Measurements from ENCODE around the gene CR1. TPM values are rescaled to one million over a fixed set of nuclear protein-coding genes. Genes with fewer than 3 reads are reported as not detected.

The CR1 gene
- total and polyA plus RNA-seq, 2 of the 4 experiments (the other 2 are of a cell fraction): not detected

GRCh38 chr1:207493212-207493611 lies 2.7 kb upstream of the CR1 start:
- dilution Hi-C loops (cut with HindIII; ENCODE audit: low sequenced_read_pairs, unreplicated experiment) (no loop called here), in situ Hi-C loops (cut with MboI; ENCODE audit: low sequenced_read_pairs) (no loop called here), intact Hi-C loops (cut with micrococcal nuclease) (no loop called here)
- no peak overlapping the region for H2AK9ac ChIP-seq (replicated peaks; ENCODE audit: low read depth, low read length, poor library complexity)
- WGBS, 2 experiments (ENCODE audit: extremely low coverage in 2 of 2, insufficient read length in 1 of 2): 20% methylated on average over 1 of the region's 3 CpGs; no CpG with 5 or more reads in 1 of the 2 experiments
- H3K4me1 ChIP-seq (ENCODE audit: control insufficient read depth, insufficient read depth, low read length): no peaks in the 10 kb centered on the region
- H3K9me1 ChIP-seq (ENCODE audit: insufficient read depth, low read length): 0 out of 2 replicates have a peak, but pooled peaks cover 3% of the 10 kb centered on the region
- H4K20me1 ChIP-seq (ENCODE audit: insufficient read depth, low read length): no peaks in the 10 kb centered on the region
- DNase-seq (no peak), ATAC-seq (ENCODE audit: low read depth) (no peak)
- H2BK15ac ChIP-seq (ENCODE audit: low read depth, low read length): no peak overlapping the region
- no peak overlapping the region for H3K27ac ChIP-seq (ENCODE audit: insufficient read depth, low read length)
- no peaks in the 10 kb centered on the region for H3K9me3 ChIP-seq (ENCODE audit: control insufficient read depth, insufficient read depth, low read length)
- H2AK5ac ChIP-seq (ENCODE audit: low read depth, low read length): no peak overlapping the region
- H2BK20ac ChIP-seq (ENCODE audit: low read depth, low read length): no peak overlapping the region
- H3K9ac ChIP-seq (ENCODE audit: low read depth, low read length): no peak overlapping the region
- H2BK5ac ChIP-seq (ENCODE audit: low read depth, low read length, poor library complexity, severe bottlenecking): no peak overlapping the region
- no peak overlapping the region for H3K4me3 ChIP-seq (ENCODE audit: insufficient read depth, low read depth, low read length)
- H3K18ac ChIP-seq (ENCODE audit: low read depth, low read length): no peak overlapping the region
- no peaks in the 10 kb centered on the region for H3K79me1 ChIP-seq (ENCODE audit: low read depth in 1 of 2, low read length in 2 of 2)
- ChIA-PET POLR2A (ENCODE audit: unreplicated experiment) (interaction anchor here (0.7 kb wide), 1 partner anchor 25 kb away, joined by 3 read pairs; no protein-coding TSS in a partner anchor), CTCF (no interaction called here)
- no peak overlapping the region for H3K4ac ChIP-seq (ENCODE audit: low read depth, low read length)
- H3K56ac ChIP-seq (ENCODE audit: extremely low read depth, insufficient read depth, low read length): no peak overlapping the region
- H2AFZ ChIP-seq (replicated peaks; ENCODE audit: low read length, poor library complexity): no peak overlapping the region
- no peaks in the 10 kb centered on the region for H3K36me3 ChIP-seq (ENCODE audit: control insufficient read depth, insufficient read depth, low read length)
- H3K4me2 ChIP-seq (ENCODE audit: low read depth, low read length): no peak overlapping the region
- H4K8ac ChIP-seq (ENCODE audit: low read depth in 2 of 2, low read length in 2 of 2): no peak overlapping the region
- H3K23ac ChIP-seq (ENCODE audit: low read depth, low read length): no peak overlapping the region
- no peak overlapping the region for H4K91ac ChIP-seq (ENCODE audit: insufficient read depth, low read depth, low read length)
- H4K5ac ChIP-seq (ENCODE audit: low read depth, low read length): no peak overlapping the region
- no peak for TF ChIP-seq CHD1 (IDR thresholded peaks at IDR 0.05; ENCODE audit: low read depth, low read length)
- TF ChIP-seq FOS (IDR thresholded peaks at IDR 0.05; ENCODE audit: low read depth, low read length): no peak
- TF ChIP-seq, protein P1, sequence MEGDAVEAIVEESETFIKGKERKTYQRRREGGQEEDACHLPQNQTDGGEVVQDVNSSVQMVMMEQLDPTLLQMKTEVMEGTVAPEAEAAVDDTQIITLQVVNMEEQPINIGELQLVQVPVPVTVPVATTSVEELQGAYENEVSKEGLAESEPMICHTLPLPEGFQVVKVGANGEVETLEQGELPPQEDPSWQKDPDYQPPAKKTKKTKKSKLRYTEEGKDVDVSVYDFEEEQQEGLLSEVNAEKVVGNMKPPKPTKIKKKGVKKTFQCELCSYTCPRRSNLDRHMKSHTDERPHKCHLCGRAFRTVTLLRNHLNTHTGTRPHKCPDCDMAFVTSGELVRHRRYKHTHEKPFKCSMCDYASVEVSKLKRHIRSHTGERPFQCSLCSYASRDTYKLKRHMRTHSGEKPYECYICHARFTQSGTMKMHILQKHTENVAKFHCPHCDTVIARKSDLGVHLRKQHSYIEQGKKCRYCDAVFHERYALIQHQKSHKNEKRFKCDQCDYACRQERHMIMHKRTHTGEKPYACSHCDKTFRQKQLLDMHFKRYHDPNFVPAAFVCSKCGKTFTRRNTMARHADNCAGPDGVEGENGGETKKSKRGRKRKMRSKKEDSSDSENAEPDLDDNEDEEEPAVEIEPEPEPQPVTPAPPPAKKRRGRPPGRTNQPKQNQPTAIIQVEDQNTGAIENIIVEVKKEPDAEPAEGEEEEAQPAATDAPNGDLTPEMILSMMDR (conservative IDR thresholded peaks at IDR 0.05; ENCODE audit: low read depth, low read length): no peak
- no peak for TF ChIP-seq CEBPB (IDR thresholded peaks at IDR 0.05; ENCODE audit: low read depth, low read length)
- TF ChIP-seq NFE2L2 (IDR thresholded peaks at IDR 0.05; ENCODE audit: low read depth, low read length): no peak
- no peak for TF ChIP-seq POLR2A (IDR thresholded peaks at IDR 0.05; ENCODE audit: low read depth, low read length)
- no peak for TF ChIP-seq SMC3 (IDR thresholded peaks at IDR 0.05; ENCODE audit: low read depth, low read length)
- no peak for TF ChIP-seq MAFK (IDR thresholded peaks at IDR 0.05; ENCODE audit: low read depth, low read length)
- TF ChIP-seq, protein P2, sequence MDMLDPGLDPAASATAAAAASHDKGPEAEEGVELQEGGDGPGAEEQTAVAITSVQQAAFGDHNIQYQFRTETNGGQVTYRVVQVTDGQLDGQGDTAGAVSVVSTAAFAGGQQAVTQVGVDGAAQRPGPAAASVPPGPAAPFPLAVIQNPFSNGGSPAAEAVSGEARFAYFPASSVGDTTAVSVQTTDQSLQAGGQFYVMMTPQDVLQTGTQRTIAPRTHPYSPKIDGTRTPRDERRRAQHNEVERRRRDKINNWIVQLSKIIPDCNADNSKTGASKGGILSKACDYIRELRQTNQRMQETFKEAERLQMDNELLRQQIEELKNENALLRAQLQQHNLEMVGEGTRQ (IDR thresholded peaks at IDR 0.05; ENCODE audit: low read depth, low read length): no peak
- TF ChIP-seq RAD21 (IDR thresholded peaks at IDR 0.05; ENCODE audit: low read length): no peak
- TF ChIP-seq MXI1 (IDR thresholded peaks at IDR 0.05; ENCODE audit: borderline replicate concordance, low read depth, low read length): no peak
- no peak for TF ChIP-seq MAZ (IDR thresholded peaks at IDR 0.05; ENCODE audit: borderline replicate concordance, low read depth, low read length)
- no peak overlapping the region for H3K14ac ChIP-seq (replicated peaks; ENCODE audit: low read depth, low read length)
- peaks cover 21% of the 10 kb centered on the region for H3K27me3 ChIP-seq (ENCODE audit: control insufficient read depth, insufficient read depth, low read length)
- BruUV-seq (replicated peaks): no TSS peak
- no peak overlapping the region for H2BK120ac ChIP-seq (ENCODE audit: low read depth, low read length)

Measured in IMR-90 (cell line).